ENCODE data around the gene FUOM.

The FUOM gene

GRCh38 chr10:133312016-133312768 is 45.6 kb downstream of the FUOM start:
- no peak for DNase-seq (ENCODE audit: extremely low read depth, insufficient read length)
- no peaks in the 10 kb centered on the region for H3K27me3 ChIP-seq (replicated peaks; ENCODE audit: control insufficient read depth, insufficient read depth, low read length)
- no peak for TF ChIP-seq CTCF (IDR thresholded peaks at IDR 0.05; ENCODE audit: insufficient read depth, low read length, poor library complexity, severe bottlenecking)

GRCh38 chr10:133311570-133311969 is 46.2 kb downstream of the FUOM start:
- Histone ChIP-seq H3K4me3 (replicated peaks; ENCODE audit: low read depth, low read length) (no peak overlapping the region), H3K27me3 (replicated peaks; ENCODE audit: control insufficient read depth, insufficient read depth, low read length) (no peaks in the 10 kb centered on the region), H3K36me3 (ENCODE audit: control insufficient read depth, insufficient read depth, low read length) (peaks cover 12% of the 10 kb centered on the region)
- TF ChIP-seq CTCF (IDR thresholded peaks at IDR 0.05; ENCODE audit: insufficient read depth, low read length, poor library complexity, severe bottlenecking): no peak
- DNase-seq (ENCODE audit: extremely low read depth, insufficient read length): no peak

More at GRCh38 chr10:133312016-133312768, 45.6 kb downstream of the FUOM start:
- H3K4me3 ChIP-seq (replicated peaks; ENCODE audit: low read depth, low read length): no peak overlapping the region
- H3K36me3 ChIP-seq (ENCODE audit: control insufficient read depth, insufficient read depth, low read length): peaks cover 12% of the 10 kb centered on the region

- TF ChIP-seq CTCF (IDR thresholded peaks at IDR 0.05; ENCODE audit: insufficient read depth, low read length, poor library complexity, severe bottlenecking): no peak
- H3K36me3 ChIP-seq (ENCODE audit: control insufficient read depth, insufficient read depth, low read length): peaks cover 12% of the 10 kb centered on the region
- no peak overlapping the region for H3K4me3 ChIP-seq (replicated peaks; ENCODE audit: low read depth, low read length)
- H3K27me3 ChIP-seq (replicated peaks; ENCODE audit: control insufficient read depth, insufficient read depth, low read length): no peaks in the 10 kb centered on the region
- DNase-seq (ENCODE audit: extremely low read depth, insufficient read length): no peak
These were observed 47.0 kb downstream of the FUOM start for GRCh38 chr10:133310789-133311188.

- Histone ChIP-seq H3K4me3 (replicated peaks; ENCODE audit: low read depth, low read length) (no peak overlapping the region), H3K36me3 (ENCODE audit: control insufficient read depth, insufficient read depth, low read length) (peaks cover 12% of the 10 kb centered on the region), H3K27me3 (replicated peaks; ENCODE audit: control insufficient read depth, insufficient read depth, low read length) (no peaks in the 10 kb centered on the region)
- no peak for TF ChIP-seq CTCF (IDR thresholded peaks at IDR 0.05; ENCODE audit: insufficient read depth, low read length, poor library complexity, severe bottlenecking)
- DNase-seq (ENCODE audit: extremely low read depth, insufficient read length): no peak
These were observed 47.4 kb downstream of the FUOM start for GRCh38 chr10:133310399-133310755.

GRCh38 chr10:133309720-133310398 is 48.0 kb downstream of the FUOM start:
- Histone ChIP-seq H3K27me3 (replicated peaks; ENCODE audit: control insufficient read depth, insufficient read depth, low read length) (no peaks in the 10 kb centered on the region), H3K4me3 (replicated peaks; ENCODE audit: low read depth, low read length) (no peak overlapping the region), H3K36me3 (ENCODE audit: control insufficient read depth, insufficient read depth, low read length) (peaks cover 12% of the 10 kb centered on the region)
- TF ChIP-seq CTCF (IDR thresholded peaks at IDR 0.05; ENCODE audit: insufficient read depth, low read length, poor library complexity, severe bottlenecking): no peak
- DNase-seq (ENCODE audit: extremely low read depth, insufficient read length): no peak

Measured in GM06990 (cell line).